HS-5 (cell line): ENCODE data around the gene ABR.
"Not testable (repeated sequence)": the region's sequence is repeated elsewhere in the genome, so short reads cannot be mapped to it uniquely, and the experiment has no call there.

Experiments used
- DNase-seq: peaks from one replicate; pipeline ENCODE4 v3.0.0-alpha.2; 2012; ENCODE audit warnings: low read depth

Gene ABR

GRCh38 chr17:1071103-1071825 lies 108.5 kb downstream of the ABR start:
- no peak for DNase-seq

GRCh38 chr17:1070411-1070810 lies 109.4 kb downstream of the ABR start:
- DNase-seq: no peak

- no peak for DNase-seq
These were observed 109.9 kb downstream of the ABR start for GRCh38 chr17:1069847-1070246.

- DNase-seq: no peak
These were observed 111.4 kb downstream of the ABR start for GRCh38 chr17:1068356-1068755.

DNA sequence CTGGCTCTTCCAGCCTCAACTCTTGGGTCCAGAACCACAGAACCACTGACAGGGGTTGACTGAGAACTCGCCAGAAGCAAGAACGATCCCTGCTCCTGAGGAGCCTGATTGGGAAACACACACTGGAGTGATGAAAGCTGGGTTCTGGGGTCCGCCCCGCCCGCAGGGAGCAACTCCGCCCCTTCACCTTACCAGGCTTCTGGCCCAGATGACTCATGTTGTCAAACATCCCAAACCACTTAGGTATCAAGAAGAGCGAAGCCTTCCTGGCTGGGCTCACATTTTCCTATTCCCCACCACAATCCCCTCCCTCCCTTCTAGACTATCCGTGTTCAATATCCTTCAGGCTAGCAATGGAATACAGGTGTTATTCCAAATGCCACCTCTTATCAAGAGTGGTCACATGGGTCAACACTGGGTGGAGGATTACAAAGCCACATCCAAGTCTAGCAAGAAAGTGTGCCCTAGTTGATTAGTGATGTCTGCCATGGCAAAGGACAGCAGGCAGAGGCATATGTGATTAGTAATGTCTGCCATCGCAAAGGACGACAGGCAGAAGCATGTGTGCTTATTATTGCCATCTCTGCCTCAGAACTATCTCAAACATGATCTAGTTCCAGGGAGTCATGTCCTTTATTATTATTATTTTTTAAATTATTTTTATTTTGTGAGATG lies 112.4 kb downstream of the ABR start:
- DNase-seq: no peak

- not testable (repeated sequence) for DNase-seq
These were observed 114.4 kb downstream of the ABR start for GRCh38 chr17:1065416-1065815.

DNA sequence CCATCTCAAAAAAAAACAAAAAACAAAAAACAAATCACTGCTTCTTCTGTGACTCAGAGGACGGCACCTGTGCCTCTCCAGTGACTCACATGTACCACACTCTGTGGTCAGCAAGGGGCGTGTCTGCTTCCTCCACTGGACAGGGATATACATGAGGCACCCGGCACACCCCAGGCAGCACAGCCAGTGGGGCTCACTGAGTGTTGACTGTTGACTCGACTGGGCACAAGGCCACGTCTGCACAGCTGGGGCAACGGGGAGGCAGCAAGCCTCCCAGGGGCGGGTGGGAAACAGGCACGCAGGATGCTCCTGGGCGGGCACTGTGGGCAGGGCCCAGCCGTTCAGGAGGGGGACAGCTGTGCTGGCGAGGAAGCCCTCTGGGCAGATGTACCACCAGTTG lies 118.8 kb downstream of the ABR start:
- DNase-seq: peak; percentile 95

- no peak for DNase-seq
These were observed 120.5 kb downstream of the ABR start for GRCh38 chr17:1059131-1059795.

DNA sequence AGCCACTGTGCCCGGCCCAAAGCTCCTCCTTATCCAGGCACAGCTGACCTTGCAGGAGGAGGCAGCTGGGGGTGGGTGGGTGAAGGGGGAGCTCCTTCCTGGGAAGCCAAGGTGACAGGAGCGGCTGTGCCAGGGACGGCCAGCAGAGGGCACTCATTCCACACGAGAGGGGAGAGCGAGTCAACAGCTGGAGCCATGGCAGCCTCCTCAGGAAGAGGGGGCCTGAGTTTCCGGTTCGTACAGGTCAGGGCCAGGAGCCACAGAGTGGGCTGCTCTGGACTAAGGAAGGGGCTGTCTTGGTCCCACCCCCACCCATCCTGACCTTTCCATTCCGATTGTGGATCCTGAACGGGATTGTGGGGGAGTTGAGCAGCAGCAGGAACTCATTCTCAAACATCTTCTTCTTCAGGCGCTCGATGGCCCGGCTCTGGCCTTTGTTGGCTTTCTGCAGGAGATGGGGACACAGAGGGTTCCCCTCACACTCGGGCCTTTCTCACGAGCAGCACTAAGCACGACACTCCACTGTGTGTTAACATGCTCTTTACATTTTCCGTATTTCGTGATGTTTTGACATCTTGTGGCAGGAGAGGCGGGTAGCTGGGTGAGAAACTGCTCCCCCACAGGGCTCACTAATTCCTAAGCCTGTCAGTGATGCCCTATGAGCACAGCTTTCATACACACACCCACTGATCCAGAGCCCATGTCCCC lies 121.2 kb downstream of the ABR start:
- DNase-seq: no peak

- DNase-seq: no peak
These were observed 123.0 kb downstream of the ABR start for GRCh38 chr17:1056761-1057160.

DNA sequence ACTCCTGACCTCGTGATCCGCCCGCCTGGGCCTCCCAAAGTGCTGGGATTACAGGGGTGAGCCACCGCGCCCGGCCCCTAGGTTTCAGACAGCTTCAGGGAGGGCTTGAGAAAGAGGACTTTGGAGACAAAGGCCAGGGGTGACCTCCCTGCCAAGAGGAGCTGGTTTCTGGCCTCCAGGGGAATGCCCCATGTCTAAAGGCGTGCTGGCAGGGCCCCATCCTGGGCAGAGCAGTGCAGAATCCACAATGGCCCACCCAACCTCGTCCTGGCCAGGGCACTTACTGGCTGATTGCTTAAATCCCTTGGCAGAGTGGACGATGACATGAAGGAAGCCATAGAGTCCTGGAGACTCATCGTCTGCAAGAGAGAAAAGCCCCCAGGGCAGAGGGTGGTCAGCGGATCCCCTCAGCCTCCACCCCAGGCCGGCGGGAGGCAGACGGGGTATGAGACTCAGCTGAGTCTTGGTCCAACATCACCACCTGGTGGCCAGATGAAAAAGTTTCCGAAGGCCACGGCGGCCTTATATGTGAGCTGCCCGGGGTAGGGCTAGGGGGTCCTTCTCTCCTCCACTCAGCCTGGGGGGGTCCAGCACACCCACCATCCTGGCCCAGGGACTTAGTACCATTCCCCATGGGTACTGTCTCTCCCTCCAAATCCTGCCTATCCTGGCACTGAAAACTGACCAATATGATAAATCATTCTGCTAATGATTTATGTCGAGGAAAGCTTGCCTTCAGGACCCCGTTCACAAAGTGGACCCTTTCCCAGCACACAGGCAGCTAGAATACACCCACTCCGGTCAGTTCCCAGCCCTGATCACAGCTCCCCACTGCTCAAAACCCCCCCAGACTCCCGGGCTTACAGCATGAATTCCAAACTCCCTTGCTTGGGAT lies 123.8 kb downstream of the ABR start:
- no peak for DNase-seq

- DNase-seq: no peak
These were observed 124.5 kb downstream of the ABR start for GRCh38 chr17:1055231-1055630.

GRCh38 chr17:1054656-1055055 lies 125.1 kb downstream of the ABR start:
- no peak for DNase-seq

DNA sequence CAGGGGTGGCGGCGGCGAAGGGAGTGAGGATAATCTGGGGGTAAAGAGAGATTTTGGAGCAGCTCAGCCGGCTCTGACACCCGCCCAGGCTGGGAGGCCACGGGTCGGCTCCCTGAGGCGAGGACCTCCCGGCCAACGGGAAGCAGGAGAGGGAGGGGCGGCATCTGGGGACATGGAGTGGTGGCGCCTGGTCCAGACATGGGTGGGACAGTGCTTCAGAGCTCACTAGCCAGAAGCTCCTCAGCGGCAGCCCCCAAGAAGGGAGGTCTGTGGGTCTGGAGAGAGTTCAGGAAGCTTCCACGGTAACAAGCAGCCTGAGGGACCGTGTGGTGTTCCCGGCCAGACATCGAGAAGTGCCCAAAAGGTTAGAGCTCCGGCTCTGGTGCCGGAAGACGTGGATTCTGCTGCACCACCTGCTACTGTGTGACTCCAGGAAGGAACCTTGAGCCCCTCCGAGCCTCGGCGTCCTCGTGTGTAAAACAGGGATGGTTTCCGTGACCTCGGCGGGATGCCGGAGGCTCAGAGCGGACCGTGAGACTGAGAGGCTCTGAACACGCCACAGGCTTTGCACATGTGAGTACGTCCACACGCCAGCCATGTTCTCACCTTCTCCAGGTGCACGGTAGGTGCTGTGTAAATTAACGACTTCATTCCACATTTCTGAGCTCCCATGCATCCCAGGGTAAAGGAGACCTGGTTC lies 126.0 kb downstream of the ABR start:
- DNase-seq: no peak

- DNase-seq: no peak
These were observed 128.5 kb downstream of the ABR start for GRCh38 chr17:1050996-1051925.

- DNase-seq: no peak
These were observed 129.4 kb downstream of the ABR start for GRCh38 chr17:1050246-1050995.

GRCh38 chr17:1049446-1050225 lies 130.1 kb downstream of the ABR start:
- DNase-seq: no peak

- not testable (repeated sequence) for DNase-seq
These were observed 131.2 kb downstream of the ABR start for GRCh38 chr17:1048516-1049115.
